GM19395 (cell line): Measurements from ENCODE around the gene PLEKHM3.

Source experiments
- ATAC-seq: cut with Tn5 transposase; IDR thresholded peaks from one replicate; pipeline ENCODE4 v1.9.1; 2021; ENCODE audit warnings: mild to moderate bottlenecking, moderate library complexity; ENCODE audit not compliant: unreplicated experiment

The PLEKHM3 gene

GRCh38 chr2:207805566-207806226 lies 219.6 kb downstream of the PLEKHM3 start:
- no peak for ATAC-seq

GRCh38 chr2:207802650-207803049 lies 222.7 kb downstream of the PLEKHM3 start:
- no peak for ATAC-seq

DNA sequence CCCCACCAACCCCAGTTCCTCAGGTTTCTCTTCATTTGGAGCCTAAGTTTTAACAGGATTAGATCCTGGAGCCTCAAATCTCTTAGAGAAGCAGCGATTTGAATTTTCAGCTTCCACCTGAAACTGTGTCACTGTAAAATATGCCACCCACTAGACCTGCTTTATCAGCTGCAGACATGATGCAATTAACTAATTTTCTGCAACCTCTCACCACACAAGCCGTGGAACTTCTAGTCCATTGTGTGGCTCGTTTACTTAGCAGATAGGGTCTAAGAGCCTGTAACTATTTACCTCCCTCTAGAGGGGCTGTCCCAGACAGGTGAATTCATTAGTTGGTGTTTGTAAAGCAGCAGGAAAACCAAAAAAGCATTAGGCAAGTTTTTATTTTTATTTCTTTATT lies 224.1 kb downstream of the PLEKHM3 start:
- ATAC-seq, result no peak

GRCh38 chr2:207796585-207797350 lies 228.6 kb downstream of the PLEKHM3 start:
- ATAC-seq, result no peak

GRCh38 chr2:207792244-207792785 lies 233.0 kb downstream of the PLEKHM3 start:
- no peak for ATAC-seq

- ATAC-seq, result no peak
Observed at GRCh38 chr2:207791579-207792243, 233.6 kb downstream of the PLEKHM3 start.

- no peak for ATAC-seq
Observed at GRCh38 chr2:207790898-207791297, 234.4 kb downstream of the PLEKHM3 start.

DNA sequence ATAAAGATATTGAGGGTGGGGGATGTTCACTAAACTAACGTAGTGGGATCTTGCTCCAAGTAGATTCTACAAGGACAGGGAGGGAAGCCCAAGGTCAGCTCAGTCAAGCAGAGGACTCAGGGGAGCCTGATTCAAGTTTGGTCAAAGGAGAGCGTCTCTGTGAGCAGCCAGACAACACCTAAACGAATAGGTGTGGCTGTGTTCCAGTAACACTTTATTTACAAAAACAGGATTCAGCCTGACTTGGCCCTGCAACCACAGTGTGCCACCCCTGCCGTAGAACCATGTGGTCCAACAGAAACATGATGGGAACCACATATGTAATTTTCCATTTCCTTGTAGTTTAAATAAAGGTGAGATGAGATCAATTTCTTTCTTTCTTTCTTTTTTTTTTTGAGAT lies 237.5 kb downstream of the PLEKHM3 start:
- ATAC-seq, result no peak

GRCh38 chr2:207787017-207787416 lies 238.3 kb downstream of the PLEKHM3 start:
- ATAC-seq, result no peak

GRCh38 chr2:207784898-207785297 lies 240.4 kb downstream of the PLEKHM3 start:
- ATAC-seq, result no peak

- no peak for ATAC-seq
Observed at GRCh38 chr2:207783514-207783913, 241.8 kb downstream of the PLEKHM3 start.

GRCh38 chr2:207782238-207783030 lies 242.9 kb downstream of the PLEKHM3 start:
- no peak for ATAC-seq

GRCh38 chr2:207779523-207779922 lies 245.8 kb downstream of the PLEKHM3 start:
- no peak for ATAC-seq

DNA sequence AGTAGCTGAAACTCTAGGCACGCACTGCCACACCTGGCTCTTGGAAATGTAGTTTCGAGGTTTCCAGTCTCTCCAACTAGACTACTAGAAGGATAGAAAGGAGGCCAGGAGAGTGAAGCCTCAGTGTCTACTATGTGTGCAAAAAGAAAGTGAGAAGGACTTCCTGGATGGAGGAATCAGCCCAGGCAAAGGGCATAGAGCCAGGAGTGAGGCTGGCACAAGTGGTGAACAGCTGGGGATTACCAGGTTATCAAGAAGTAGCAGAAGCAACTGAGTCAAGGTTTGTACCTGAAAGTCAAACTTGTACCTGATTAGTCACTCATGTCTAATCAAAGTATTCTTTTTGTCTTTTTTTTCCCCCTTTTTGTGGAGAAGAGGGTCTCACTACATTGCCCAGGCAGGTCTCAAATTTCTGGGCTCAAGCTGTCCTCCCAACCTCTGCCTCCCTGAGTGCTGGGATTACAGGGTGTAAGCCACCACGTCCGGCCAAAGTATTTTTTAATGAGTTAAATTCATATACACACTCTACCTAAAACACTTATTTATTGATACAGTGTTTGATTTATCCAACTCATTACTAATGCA lies 246.9 kb downstream of the PLEKHM3 start:
- ATAC-seq, result no peak

- no peak for ATAC-seq
Observed at GRCh38 chr2:207777124-207777523, 248.2 kb downstream of the PLEKHM3 start.

- ATAC-seq, result no peak
Observed at GRCh38 chr2:207775473-207775872, 249.9 kb downstream of the PLEKHM3 start.

DNA sequence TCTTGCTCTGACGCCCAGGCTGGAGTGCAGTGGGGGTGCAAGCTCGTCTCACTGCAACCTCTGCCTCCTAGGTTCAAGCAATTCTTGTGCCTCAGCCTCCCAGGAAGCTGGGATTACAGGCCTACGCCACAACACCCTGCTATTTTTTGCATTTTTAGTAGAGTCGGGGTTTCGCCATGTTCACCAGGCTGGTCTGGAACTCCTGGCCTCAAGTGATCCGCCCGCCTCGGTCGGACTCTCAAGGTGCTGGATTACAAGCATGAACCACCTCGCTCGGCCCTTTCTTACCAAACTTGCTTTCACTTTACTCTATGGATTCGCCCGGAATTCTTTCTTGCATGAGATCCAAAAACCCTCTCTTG lies 252.5 kb downstream of the PLEKHM3 start:
- ATAC-seq, result no peak

GRCh38 chr2:207772081-207772843 lies 253.1 kb downstream of the PLEKHM3 start:
- no peak for ATAC-seq

- ATAC-seq, result no peak
Observed at GRCh38 chr2:207771421-207771820, 253.9 kb downstream of the PLEKHM3 start.
